Left hindlimb (tissue), 1 donor: ENCODE results near the gene TNRC6C.
A peak's percentile ranks its signal among the peaks of the same experiment; 100 is the strongest.
"Not testable (repeated sequence)": the region's sequence is repeated elsewhere in the genome, so short reads cannot be mapped to it uniquely, and the experiment has no call there.

Experiments
- DNase-seq: peaks from one replicate; pipeline ENCODE4 v3.0.0-alpha.2; 2018

Gene TNRC6C

DNA sequence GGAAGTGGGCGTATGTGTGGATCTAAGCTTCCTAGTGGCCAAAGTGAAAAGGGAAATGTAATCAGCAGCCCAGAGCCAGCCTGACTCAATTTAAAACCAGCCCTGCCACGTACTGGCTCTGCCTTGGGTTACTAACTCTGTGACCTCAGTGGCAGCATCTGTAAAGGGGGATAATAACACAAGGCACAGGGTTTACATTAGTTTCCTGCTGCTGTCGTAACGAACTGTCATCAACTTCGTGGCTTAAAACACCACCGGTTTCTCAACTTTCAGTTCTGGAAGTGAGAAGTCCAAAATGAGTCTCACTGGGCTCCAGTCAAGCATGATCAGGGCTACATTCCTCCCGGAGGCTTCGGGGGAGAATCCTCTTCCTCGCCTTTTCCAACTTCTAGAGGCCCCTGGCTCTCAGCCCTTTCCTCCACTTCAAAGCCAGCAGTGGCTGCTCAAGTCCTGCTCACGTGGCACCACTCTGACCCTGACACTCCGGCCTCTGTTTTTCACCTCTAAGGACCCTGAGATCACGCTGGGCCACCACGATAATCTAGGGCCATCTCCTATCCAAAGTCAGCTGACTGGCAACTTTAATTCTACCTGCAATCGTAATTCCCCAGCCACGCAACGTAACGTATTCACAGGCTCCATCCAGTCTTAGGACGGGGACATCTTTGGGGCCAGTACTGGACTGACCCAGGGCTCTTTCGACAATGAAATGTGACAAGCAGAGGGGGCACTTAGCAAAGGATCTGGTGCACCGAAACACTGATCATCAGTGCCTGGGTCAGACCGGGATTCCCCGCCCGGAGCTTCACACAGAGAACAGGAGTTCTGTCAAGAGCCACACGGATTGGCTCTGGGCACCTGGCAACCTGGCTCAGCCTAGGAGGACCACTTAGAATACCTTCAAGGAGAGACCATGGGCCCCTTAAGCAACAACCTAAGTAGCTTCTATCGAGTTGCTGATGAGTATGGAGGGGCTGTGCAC lies 155.6 kb downstream of the TNRC6C start:
- DNase-seq = no peak

DNA sequence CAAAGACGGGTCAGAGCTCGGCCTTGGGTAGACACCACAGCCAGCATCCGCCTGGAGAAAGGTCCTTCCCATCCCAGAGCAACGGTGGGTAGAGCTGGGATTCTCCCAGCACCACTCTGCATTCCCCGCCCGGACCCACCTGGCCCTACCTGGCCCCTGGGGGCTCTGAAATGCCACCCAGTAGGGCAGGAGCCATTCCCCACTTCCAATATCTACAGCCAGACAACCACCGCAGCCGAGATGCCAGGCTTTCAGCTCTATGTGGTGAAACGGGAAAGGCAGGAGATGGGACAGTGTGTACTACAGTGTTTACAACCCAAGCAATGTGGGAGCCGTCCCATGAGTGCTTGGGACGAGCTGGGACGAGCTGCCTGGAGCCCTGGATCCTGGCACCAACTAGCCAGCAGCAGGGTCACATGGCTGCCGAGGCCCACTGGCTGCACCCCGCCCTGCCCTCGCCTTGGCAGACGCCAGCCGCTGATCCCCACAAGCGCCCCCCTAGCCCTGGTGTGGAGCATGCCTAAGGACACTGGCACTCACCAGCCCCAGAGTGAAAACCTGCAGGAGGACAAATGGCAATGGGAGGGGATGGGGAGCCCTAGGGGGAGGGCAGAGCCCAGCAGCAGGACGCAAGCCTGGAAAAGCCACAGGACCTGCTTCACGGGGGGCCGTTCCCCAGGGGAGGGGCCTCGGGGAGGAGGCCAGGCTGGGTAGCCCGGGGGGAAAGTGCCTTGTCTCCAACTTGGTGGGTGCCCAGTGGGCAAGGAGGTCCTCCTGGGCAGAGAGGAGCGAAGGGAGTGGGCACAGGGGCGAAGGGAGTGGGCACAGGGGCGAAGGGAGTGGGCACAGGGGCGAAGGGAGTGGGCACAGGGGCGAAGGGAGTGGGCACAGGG lies 156.6 kb downstream of the TNRC6C start:
- DNase-seq = peak; percentile 34

DNA sequence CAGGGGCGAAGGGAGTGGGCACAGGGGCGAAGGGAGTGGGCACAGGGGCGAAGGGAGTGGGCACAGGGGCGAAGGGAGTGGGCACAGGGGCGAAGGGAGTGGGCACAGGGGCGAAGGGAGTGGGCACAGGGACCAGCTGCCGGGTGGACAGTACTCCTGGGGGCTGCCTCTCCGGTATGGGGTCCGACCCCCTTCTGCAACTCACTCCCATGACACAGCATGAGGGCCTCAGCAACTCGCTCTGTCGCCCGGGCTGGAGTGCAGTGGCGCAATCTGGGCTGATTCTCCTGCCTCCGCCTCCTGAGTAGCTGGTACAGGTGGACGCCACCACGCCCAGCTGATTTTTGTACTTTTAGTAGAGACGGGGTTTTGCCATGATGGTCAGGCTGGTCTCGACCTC lies 157.3 kb downstream of the TNRC6C start:
- DNase-seq = not testable (repeated sequence)

DNA sequence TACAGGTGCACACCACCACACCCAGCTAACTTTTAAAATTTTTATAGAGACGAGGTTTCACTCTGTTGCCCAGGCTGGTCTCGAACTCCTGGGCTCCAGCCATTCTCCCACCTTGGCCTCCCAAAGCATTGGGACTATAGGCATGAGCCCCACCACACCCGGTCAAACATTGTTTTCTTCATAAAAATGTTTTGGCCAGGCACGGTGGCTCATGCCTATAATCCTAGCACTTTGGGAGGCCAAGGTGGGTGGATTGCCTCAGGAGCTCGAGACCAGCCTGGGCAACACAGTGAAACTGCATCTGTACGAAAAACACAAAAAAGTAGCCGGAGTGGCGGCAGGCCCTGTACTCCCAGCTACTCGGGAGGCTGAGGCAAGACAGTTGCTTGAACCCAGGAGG lies 157.9 kb downstream of the TNRC6C start:
- no peak for DNase-seq

DNA sequence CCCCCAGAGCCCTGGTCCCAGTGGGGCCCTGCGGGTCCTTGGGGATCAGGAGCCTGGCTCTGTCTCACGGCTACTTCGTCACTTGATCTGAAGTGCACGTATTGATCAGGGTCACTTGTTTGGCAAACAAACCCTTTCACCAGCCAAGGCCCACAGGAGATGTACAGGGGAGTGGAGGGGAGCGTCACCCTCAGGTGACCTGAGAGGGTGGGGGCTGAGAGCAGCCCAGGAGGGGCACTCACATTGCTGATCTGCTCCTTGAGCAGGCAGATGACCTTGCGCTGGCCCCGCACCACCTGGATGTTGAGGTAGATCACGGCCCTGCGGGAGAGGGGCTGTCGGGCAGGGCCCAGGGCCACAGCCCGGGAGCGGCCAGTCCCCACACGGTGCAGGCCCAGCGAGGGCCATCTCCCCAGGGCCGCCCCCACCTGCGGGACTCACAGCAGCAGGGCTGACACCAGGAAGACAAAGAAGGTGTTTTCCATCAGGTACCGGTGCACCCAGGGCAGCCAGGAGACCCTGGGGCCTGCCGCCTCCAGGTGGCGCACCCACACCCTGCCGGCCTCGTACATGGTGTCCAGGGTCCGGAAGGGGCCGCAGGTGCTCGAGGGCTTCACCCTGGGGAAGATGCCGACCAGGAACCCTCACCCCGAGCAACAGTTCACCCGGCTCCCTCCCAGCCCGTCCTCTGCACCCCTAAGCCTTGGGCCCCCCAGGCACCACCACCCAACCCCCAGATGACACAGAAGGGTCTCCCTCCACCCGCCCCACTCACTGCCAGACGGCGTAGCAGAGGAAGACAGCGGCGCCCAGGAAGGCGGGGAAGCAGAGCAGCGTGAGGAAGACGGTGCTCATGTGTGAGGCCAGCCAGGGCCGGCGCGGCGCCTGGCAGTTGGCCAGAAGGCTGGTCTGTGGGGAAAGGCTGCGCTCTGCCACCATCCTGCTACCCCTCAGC lies 158.8 kb downstream of the TNRC6C start:
- DNase-seq = no peak

DNA sequence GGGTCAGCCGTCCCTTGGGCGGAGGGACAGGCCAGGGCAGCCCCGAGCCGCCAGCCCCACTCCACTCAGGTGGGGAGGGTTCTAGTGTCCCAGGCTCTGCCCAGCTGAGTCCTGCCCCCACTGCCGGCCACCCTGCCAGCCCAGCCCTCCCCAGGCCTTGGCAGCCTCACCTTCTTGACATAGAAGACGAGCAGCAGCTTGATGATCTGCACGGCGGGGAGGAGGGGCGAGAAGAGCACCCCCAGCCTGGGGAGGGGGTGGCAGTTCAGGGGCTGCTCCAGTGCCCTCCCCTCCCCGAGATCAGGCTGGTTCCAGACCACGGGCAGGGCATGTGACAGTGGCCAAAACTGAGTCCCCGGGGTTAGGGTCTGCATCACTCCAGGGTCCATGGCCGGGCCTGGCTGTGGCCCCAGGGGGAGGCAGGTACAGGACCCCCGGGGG lies 160.3 kb downstream of the TNRC6C start:
- DNase-seq = no peak

DNA sequence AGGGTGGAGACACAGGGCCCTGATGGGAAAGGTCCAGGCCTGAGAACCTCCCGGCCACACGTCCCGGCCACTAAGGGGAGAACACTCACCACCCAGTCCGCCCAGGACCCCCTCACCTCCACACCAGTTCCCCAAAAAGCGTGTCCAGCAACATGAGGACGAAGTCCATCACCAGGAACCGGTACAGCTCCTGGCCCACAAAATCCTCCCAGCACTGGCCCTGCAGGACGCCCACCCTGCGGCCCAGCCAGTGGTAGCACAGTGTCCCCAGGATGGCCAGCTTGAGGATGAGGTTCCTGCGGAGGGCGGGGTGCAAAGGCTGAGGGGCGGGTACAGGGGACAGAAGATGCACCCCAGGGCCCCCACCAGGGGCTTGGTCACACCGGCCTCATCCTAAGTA lies 162.0 kb downstream of the TNRC6C start:
- no peak for DNase-seq

DNA sequence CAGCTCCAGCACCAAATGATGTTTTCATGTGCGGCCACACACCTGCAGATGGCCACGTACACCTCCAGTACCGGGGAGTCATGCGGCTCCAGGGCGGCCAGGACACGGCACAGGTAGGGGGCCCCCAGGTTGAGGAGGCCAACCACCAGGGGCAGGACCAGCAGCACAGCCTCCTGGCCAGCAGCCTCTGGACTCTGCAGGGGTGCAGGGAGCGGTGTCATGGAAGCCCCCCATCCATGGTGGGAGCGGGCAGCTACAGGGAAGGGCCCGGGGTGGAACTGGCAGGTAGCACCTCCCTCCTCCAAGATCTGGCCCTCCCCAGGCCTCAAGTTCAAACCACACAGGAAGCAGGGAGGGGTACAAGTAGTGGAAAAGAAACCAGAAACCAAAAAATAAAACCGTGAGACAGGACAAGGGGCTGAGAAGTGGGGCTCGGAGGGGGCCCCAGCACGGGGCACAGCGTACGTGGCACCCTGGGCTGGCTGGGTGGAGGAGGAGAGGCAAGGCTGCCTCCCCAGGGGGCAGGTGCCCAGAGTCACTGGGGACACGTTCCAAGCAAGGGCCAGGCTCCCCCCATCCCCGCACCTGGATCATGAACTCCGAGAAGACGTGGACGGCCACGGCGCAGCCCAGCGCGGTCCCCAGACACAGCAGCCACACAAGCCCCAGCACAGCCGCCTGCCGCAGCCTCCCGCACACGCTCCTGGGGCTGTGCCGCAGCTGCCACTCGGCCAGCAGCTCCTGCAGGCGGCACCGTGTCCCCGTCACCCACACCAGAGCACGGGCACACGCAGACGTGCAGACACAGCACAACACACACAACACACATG lies 162.7 kb downstream of the TNRC6C start:
- no peak for DNase-seq

DNA sequence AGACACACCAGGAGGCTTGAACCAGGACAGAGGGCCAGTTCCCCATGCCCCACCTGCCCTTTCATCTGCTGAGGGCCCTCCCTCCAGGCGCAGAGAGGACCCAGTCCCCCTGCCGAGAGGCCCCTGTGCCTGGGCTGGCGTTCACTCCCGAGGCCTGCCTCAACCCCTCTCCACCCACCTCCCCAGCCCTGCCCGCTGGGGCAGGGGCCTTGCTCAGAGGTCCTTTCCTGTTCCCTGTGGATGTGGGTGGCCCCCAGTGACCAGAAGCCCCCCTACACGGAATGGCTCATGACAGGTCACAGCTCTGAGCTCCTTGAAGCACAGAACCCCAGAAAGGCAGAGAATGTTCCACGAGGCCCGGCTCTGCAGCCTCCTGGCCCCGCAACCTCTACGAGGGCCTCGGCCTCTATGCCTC lies 163.3 kb downstream of the TNRC6C start:
- DNase-seq = no peak

DNA sequence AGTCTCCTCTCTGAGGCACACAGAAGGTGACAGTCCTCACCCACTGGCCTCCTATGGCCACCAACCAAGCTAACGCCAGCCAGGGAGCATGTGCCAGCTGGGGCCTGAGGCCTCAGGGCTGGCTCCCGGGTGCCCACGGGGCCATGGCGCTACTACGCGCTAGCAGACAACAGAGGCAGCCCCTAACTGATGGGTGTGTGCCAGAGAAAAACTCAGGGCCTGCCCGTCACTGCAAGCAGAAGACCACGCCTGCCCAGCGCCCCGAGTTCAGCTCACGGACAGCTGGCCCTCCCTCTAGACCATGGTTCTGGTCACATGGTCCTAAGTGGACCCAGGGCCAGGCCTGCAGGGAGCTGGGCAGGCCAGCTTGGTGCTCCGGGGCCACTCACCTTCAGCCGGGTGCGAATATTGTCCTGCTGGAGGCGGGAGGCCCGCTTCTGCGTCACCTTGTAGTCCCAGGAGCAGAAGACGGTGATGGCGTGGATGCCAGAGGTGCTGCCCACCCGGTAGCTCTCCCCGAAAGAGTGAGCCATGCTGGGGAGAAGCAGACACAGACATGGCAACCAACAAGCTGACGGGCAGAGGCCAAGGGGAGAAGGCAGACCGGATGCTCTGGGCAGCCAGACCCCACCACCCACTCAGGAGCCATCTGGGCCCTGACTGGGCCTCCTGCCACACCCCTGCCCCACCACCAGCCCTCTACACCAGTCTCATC lies 163.9 kb downstream of the TNRC6C start:
- DNase-seq = no peak

DNA sequence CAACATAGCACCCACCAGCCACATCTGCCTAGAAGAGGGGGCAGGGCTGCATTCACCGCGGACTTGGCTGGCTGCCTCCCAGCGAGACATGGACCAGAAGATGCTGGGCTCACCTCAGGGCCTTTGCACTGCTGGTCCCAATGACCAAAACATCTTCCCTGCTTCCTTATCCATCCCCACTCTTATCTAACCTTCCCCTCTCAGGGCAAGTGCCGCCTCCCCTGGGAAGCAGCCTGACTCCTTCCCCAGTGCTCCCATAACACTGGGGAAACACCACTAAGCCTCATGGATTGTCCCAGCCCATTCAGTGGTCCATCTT lies 164.4 kb downstream of the TNRC6C start:
- no peak for DNase-seq

DNA sequence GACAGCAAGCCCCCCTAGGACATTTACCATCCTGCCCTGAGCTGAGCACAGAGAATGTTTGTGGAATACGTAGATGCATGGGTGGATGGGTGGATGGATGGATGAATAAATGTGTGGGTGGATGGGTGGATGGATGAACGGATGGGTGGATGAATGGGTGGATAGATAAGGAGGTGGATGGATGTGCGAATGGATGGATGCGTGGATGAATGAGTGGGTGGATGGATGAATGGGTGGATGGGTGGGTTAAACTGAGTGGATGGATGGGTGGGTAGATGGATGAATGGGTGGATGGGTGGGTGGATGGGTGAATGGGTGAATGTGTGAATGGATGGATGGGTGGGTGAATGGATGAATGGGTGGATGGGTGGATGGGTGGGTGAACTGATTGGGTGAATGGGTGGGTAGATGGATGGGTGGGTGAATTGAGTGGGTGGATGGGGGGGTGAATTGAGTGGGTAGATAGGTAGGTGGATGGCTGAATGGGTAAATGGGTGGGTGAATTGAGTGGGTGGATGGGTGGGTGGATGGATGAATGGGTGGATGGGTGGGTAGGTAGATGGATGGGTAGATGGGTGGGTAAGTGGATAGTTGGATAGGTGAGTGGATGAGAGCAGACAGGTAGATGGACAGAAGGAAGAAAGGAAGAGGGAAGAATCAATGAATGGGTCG lies 164.9 kb downstream of the TNRC6C start:
- no peak for DNase-seq

DNA sequence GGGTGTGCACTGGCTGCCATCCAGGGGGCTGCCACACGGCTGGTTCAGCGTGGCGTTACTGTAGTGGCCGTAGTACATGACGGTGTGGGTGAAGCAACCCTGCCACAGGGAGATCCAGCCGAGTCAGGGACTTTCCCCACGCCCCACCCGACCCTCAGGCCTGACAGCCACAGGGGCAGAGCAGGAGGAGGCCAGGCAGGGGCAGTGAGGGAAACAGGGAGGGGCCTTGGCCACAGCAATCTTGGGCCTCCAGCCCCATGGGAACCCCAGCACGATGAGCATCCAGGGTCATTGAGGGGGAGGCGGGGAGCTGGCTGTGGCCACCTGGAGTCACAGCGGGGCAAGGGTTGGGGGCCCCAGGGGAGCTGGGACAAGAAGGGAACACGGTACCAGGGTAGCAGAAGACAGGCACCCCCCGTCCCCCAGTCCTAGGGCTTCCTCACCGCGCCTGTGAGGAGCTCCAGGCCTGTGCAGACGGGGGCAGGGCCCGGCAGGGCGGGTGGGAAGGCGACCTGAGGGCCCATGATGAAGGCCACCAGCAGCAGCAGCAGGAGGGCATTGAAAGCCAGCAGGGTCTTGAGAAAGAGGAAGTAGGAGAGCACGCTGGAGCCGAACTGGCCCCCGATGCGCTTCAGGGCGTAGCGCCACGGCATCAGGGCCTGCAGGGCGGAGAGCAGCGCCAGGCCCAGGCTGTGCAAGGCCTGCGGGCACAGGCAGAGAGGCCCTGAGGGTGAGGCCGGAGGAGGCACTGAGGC lies 165.8 kb downstream of the TNRC6C start:
- no peak for DNase-seq

DNA sequence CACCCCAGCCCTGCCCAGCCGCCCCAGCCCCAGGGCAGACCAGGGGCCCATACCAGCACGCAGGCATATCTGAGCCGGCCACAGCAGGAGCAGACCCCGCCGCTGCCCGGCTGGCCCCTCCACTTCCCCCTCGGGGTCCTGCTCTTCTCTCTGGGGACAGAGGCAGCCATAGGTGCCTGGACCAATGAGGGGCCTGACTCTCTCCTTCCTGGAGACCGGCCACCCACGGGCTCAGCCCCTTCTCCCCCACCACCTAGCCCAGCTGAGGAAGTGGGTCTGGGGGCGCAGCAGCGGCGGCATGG lies 166.3 kb downstream of the TNRC6C start:
- DNase-seq = no peak

DNA sequence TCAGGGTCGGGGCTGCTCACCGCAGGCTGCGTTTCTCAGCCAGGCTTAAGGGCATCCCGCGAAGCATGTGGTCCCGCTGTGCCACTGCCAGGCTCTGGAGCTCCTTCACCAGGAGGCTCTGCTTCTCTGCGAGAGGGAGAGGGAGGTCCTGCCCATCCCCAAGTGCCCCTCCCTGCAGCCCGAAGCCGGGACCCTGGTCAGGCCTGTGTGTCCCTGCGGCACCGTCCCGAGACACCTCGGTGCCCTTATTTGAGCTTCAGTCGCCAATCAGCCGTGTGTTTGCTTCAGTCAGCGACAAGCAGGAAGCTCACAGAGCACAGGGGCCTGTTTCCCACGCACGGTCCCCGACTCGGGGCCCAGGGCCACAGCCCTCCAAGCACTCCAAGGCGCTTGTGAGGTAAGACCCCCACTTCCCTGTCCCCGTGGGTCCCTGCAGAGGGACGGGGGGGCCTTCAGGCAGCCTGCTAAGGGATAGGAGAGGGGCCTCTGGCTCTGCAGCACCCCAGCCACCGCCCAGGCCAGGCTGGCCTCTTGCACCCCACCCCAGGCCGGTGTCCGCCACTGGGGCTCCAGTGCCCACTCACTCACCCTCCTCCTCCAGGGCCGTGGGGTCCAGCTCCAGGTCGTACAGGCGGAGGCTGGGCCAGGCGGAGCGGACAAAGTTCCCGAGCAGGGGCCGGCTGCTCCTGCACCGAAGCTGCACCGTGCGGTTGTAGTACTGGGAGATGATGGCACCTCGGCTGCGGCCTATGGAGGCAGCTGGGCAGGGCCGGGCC lies 166.8 kb downstream of the TNRC6C start:
- no peak for DNase-seq

DNA sequence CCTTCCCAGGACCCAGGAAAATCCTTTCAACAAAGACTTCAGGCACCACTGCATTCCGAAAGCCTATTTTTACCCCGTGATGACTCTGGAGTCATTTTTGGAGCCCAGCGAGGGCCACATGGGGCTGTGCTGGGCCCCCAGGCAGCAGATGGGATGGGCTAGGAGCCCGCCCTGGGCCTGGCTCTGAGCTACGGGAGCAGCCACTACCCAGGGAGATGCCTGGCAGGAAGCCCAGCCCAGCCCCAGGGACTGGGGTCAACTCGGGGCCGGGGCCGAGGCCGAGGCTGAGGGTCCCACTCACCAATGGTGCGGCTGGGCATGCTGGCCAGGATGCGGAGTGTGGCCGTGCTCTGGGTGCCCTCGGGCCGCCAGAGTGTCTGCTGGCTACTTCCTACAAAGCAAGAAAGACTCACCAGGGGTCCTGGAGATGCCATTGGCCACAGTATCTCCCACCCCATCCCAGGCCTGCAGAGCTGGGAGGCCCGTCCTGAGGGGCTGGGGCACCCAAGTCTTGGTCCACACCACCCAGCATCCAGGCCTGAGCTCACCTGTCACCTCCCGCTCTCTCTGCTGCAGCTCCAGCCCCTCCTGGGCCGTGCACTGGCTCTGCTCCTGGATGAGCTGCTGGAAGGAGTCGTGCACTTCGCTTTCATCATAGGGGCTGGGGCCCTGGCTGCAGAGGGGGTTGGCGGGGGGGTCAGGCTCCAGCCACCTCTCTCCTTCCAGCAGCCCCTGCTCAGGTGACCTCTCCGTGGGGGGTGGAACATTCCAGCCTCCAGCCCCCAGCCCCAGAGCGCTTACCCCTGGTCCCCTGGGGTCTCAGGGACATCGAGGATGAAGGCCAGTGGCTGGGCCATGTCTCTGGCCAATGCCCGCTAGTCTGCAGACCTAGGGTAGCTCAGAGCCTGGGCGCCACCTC lies 167.7 kb downstream of the TNRC6C start:
- no peak for DNase-seq

DNA sequence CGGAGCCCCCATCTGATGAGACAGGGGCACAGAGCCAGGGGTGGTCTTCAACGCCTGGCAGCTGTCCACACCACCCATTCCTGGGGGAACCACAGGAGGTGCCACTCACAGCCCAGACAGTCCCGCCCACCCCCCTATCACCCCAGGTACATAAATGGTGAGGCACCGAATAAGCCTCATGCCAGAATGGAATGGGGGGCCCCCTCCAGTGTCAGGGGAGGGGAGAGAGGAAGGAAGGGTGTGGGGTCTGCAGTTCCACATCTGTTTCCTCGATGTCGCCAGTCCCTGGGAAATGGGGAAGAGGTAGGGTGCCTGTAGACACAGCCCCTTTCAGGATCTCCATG lies 168.4 kb downstream of the TNRC6C start:
- no peak for DNase-seq
